ENCODE results near the gene BROX.

BROX gene

DNA sequence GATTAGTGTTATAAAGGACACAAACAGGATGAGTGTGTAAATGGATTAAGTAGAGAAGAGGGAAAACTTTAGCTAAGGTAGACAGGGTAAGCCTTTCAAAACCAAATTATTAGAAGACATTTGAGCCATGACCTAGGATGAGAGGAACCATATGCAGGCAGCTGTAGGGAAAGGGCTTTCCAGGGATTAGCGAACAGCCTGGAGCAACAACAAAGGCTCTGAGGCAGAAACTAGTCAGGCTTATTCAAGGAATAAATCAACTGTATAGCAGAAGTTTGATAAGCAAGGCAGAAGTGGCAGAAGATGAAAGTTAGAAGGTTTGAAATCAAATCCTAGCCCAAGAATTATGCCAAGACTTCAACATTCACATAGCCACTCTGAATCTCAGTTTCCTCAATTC is 21.3 kb upstream of the BROX start:
- no peak overlapping the region for H3K4me3 ChIP-seq (ENCODE audit: low read depth, low read length)
- DNase-seq (ENCODE audit: low read depth) = no peak
- TF ChIP-seq, protein P1, sequence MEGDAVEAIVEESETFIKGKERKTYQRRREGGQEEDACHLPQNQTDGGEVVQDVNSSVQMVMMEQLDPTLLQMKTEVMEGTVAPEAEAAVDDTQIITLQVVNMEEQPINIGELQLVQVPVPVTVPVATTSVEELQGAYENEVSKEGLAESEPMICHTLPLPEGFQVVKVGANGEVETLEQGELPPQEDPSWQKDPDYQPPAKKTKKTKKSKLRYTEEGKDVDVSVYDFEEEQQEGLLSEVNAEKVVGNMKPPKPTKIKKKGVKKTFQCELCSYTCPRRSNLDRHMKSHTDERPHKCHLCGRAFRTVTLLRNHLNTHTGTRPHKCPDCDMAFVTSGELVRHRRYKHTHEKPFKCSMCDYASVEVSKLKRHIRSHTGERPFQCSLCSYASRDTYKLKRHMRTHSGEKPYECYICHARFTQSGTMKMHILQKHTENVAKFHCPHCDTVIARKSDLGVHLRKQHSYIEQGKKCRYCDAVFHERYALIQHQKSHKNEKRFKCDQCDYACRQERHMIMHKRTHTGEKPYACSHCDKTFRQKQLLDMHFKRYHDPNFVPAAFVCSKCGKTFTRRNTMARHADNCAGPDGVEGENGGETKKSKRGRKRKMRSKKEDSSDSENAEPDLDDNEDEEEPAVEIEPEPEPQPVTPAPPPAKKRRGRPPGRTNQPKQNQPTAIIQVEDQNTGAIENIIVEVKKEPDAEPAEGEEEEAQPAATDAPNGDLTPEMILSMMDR (IDR thresholded peaks at IDR 0.05; ENCODE audit: insufficient read depth, low read depth, low read length, missing control alignments) = no peak

- TF ChIP-seq, protein P1 (IDR thresholded peaks at IDR 0.05; ENCODE audit: insufficient read depth, low read depth, low read length, missing control alignments) = no peak
- DNase-seq (ENCODE audit: low read depth) = peak; percentile 1
- H3K4me3 ChIP-seq (ENCODE audit: low read depth, low read length) = no peak overlapping the region
These were observed 17.4 kb upstream of the BROX start for GRCh38 chr1:222694927-222695326.

DNA sequence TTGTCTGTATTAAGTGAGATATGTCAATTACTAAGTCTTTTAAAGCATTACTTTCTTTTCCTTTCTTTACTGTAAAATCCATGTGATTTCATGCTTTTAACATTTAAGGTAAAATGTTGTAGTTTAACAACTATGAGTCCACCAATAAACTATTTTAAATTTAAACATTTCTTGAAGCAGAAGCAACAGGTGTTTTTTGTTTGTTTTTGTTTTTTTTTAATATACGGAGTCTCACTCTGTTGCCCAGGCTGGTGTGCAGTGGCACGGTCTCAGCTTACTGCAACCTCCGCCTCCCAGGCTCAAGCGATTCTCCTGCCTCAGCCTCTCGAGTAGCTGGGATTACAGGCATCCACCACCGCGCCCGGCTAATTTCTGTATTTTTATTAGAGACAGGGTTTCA is 15.6 kb upstream of the BROX start:
- no peak overlapping the region for H3K4me3 ChIP-seq (ENCODE audit: low read depth, low read length)
- TF ChIP-seq, protein P1 (IDR thresholded peaks at IDR 0.05; ENCODE audit: insufficient read depth, low read depth, low read length, missing control alignments) = no peak
- no peak for DNase-seq (ENCODE audit: low read depth)

DNA sequence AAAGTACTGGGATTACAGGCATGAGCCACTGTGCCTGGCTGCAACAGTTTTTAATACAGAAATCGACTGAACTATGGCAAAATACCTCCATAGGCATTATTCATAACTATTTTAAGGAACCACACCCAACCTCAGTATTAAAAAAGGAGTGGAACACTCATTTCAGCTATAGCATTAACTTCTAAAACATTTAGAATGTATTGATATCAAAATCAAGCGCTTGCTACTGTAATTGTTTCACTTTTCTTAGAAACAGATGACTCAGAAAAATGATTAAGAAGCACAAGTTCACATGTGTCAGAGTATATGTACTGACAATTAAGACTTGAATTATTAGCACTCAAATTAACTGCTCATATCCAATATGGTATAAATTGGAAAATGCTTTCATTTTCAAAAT is 15.2 kb upstream of the BROX start:
- no peak for DNase-seq (ENCODE audit: low read depth)
- TF ChIP-seq, protein P1 (IDR thresholded peaks at IDR 0.05; ENCODE audit: insufficient read depth, low read depth, low read length, missing control alignments) = no peak
- H3K4me3 ChIP-seq (ENCODE audit: low read depth, low read length) = no peak overlapping the region

- TF ChIP-seq, protein P1 (IDR thresholded peaks at IDR 0.05; ENCODE audit: insufficient read depth, low read depth, low read length, missing control alignments) = no peak
- no peak for DNase-seq (ENCODE audit: low read depth)
- no peak overlapping the region for H3K4me3 ChIP-seq (ENCODE audit: low read depth, low read length)
These were observed 14.5 kb upstream of the BROX start for GRCh38 chr1:222697826-222698225.

- H3K4me3 ChIP-seq (ENCODE audit: low read depth, low read length) = no peak overlapping the region
- no peak for DNase-seq (ENCODE audit: low read depth)
- TF ChIP-seq, protein P1 (IDR thresholded peaks at IDR 0.05; ENCODE audit: insufficient read depth, low read depth, low read length, missing control alignments) = no peak
These were observed 10.2 kb upstream of the BROX start for GRCh38 chr1:222702210-222702609.

DNA sequence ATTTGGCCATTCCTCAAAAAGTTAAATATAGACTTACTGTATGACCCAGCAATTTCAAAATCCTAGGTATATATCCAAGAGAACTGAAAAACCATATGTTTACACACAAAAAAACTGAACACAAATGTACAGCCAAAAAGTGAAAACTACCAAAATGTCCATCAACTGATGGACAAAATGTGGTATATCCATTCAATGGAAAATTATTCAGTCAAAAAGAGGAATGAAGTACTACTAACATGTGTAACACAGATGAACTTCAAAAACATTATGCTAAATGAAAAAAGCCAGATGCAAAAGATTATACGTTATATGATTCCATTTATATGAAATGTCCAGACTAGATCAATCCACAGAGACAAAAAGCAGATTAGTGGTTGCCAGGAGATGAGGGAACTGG is 8.1 kb upstream of the BROX start:
- TF ChIP-seq, protein P1 (IDR thresholded peaks at IDR 0.05; ENCODE audit: insufficient read depth, low read depth, low read length, missing control alignments) = no peak
- DNase-seq (ENCODE audit: low read depth) = no peak
- no peak overlapping the region for H3K4me3 ChIP-seq (ENCODE audit: low read depth, low read length)

Measured in GM12865 (cell line).